Nephron (organoid): ENCODE results near the gene SARS2.

Source experiments
- H3K27ac Mint-ChIP-seq, 3 experiments: 2 replicates each; pipeline ENCODE4 v1.8.0; 2020; ENCODE audit warnings: mixed read lengths in 3 of 3, mild to moderate bottlenecking in 2 of 3, moderate library complexity in 1 of 3
- H3K27me3 Mint-ChIP-seq: 2 replicates; pipeline ENCODE4 v1.8.0; 2021; ENCODE audit warnings: low read depth, mild to moderate bottlenecking, moderate library complexity, mixed read lengths
- H3K36me3 Mint-ChIP-seq: 2 replicates; pipeline ENCODE4 v1.8.0; 2020; ENCODE audit warnings: low read depth, mixed read lengths
- H3K4me1 Mint-ChIP-seq: 2 replicates; pipeline ENCODE4 v1.8.0; 2020; ENCODE audit warnings: mixed read lengths
- H3K4me3 Mint-ChIP-seq, 3 experiments: 2 replicates each; pipeline ENCODE4 v1.8.0; 2020; ENCODE audit warnings: mild to moderate bottlenecking in 3 of 3, mixed read lengths in 3 of 3, moderate library complexity in 2 of 3
- H3K9me3 Mint-ChIP-seq: 2 replicates; pipeline ENCODE4 v1.8.0; 2020; ENCODE audit warnings: mixed read lengths
- CTCF ChIP-seq, 3 experiments: fragments of 200-600 bp; sonication (generic); IDR thresholded peaks; one replicate each; pipeline ENCODE4 v1.5.0; 2021; ENCODE audit warnings: antibody characterized with exemption in 3 of 3; ENCODE audit not compliant: unreplicated experiment in 3 of 3

Gene SARS2

GRCh38 chr19:38898788-38899446 is 31.6 kb downstream of the SARS2 start:
- Mint-ChIP-seq H3K4me1 (peaks cover 23% of the 10 kb centered on the region), H3K4me3 (peak overlapping the region; percentile 95 to 98 (median 96)), H3K27me3 (no peaks in the 10 kb centered on the region), H3K36me3 (peaks cover 7% of the 10 kb centered on the region), H3K27ac (peak overlapping the region; percentile 53 to 66 (median 63)), H3K9me3 (peaks cover 3% of the 10 kb centered on the region)
- TF ChIP-seq CTCF (IDR thresholded peaks at IDR 0.05; ENCODE audit: unreplicated experiment in 3 of 3): no peak

- Mint-ChIP-seq H3K4me1 (peaks cover 29% of the 10 kb centered on the region), H3K27ac (peak overlapping the region in 2 of 3 experiments; percentile 21 to 40), H3K27me3 (no peaks in the 10 kb centered on the region), H3K4me3 (peak overlapping the region in 1 of 3 experiments; percentile 32), H3K9me3 (no peaks in the 10 kb centered on the region), H3K36me3 (no peaks in the 10 kb centered on the region)
- TF ChIP-seq CTCF (IDR thresholded peaks at IDR 0.05; ENCODE audit: unreplicated experiment in 3 of 3): no peak
Observed at GRCh38 chr19:38894968-38895367, 35.6 kb downstream of the SARS2 start.

- Mint-ChIP-seq H3K36me3 (peaks cover 4% of the 10 kb centered on the region), H3K27ac (peak overlapping the region in 2 of 3 experiments; percentile 40 to 60), H3K27me3 (no peaks in the 10 kb centered on the region), H3K4me3 (no peak overlapping the region), H3K9me3 (no peaks in the 10 kb centered on the region), H3K4me1 (peaks cover 29% of the 10 kb centered on the region)
- no peak for TF ChIP-seq CTCF (IDR thresholded peaks at IDR 0.05; ENCODE audit: unreplicated experiment in 3 of 3)
Observed at GRCh38 chr19:38893341-38893771, 37.2 kb downstream of the SARS2 start.

GRCh38 chr19:38892841-38893240 is 37.7 kb downstream of the SARS2 start:
- peak overlapping the region in 1 of 3 experiments; percentile 46 for H3K4me3 Mint-ChIP-seq
- H3K36me3 Mint-ChIP-seq: peaks cover 4% of the 10 kb centered on the region
- H3K27ac Mint-ChIP-seq: peak overlapping the region; percentile 40 to 66 (median 60)
- H3K9me3 Mint-ChIP-seq: no peaks in the 10 kb centered on the region
- no peak for TF ChIP-seq CTCF (IDR thresholded peaks at IDR 0.05; ENCODE audit: unreplicated experiment in 3 of 3)
- peaks cover 28% of the 10 kb centered on the region for H3K4me1 Mint-ChIP-seq
- H3K27me3 Mint-ChIP-seq: no peaks in the 10 kb centered on the region

- Mint-ChIP-seq H3K9me3 (no peaks in the 10 kb centered on the region), H3K36me3 (peaks cover 4% of the 10 kb centered on the region), H3K27ac (peak overlapping the region; percentile 56 to 82 (median 70)), H3K4me1 (peaks cover 17% of the 10 kb centered on the region), H3K4me3 (peak overlapping the region in 1 of 3 experiments; percentile 26), H3K27me3 (no peaks in the 10 kb centered on the region)
- TF ChIP-seq CTCF (IDR thresholded peaks at IDR 0.05; ENCODE audit: unreplicated experiment in 3 of 3): no peak
Observed at GRCh38 chr19:38891771-38892170, 38.8 kb downstream of the SARS2 start.

- H3K27ac Mint-ChIP-seq: no peak overlapping the region
- no peak for TF ChIP-seq CTCF (IDR thresholded peaks at IDR 0.05; ENCODE audit: unreplicated experiment in 3 of 3)
- H3K4me1 Mint-ChIP-seq: peaks cover 24% of the 10 kb centered on the region
- no peaks in the 10 kb centered on the region for H3K27me3 Mint-ChIP-seq
- peaks cover 4% of the 10 kb centered on the region for H3K36me3 Mint-ChIP-seq
- H3K4me3 Mint-ChIP-seq: no peak overlapping the region
- H3K9me3 Mint-ChIP-seq: no peaks in the 10 kb centered on the region
Observed at GRCh38 chr19:38890686-38891085, 39.9 kb downstream of the SARS2 start.
